ENCODE results near the gene GOT1.

- no peak for TF ChIP-seq EZH2 (IDR thresholded peaks at IDR 0.05; ENCODE audit: borderline replicate concordance, control insufficient read depth, low read depth, low read length)
- TF ChIP-seq USF1 (IDR thresholded peaks at IDR 0.05; ENCODE audit: borderline replicate concordance, extremely low read length, insufficient read depth, low read depth, low read length), result no peak
- no peak for TF ChIP-seq CREM (IDR thresholded peaks at IDR 0.05; ENCODE audit: low read depth)
- no peak for TF ChIP-seq ZBTB11 (CRISPR knock-in tag; IDR thresholded peaks at IDR 0.05)
- TF ChIP-seq CTCF (IDR thresholded peaks at IDR 0.05 in 2 of 3, conservative IDR thresholded peaks at IDR 0.05 in 1 of 3; ENCODE audit: control insufficient read depth in 2 of 3, extremely low read depth in 1 of 3, insufficient read depth in 1 of 3, low read depth in 3 of 3, low read length in 3 of 3), result no peak
These were observed 34.5 kb downstream of the GOT1 start for GRCh38 chr10:99395750-99396445.

All from GM12878 (cell line).